GM10248 (cell line): ENCODE data around the gene MSL1.

Experiments used
- CTCF ChIA-PET: fragments of 300-600 bp; sonication (Branson Sonifier 250); formaldehyde crosslinking; extraction: SDS; loops from one replicate; lab custom pipeline; 2021; ENCODE audit warnings: antibody characterized with exemption; lab: Yijun Ruan, JAX
- POLR2A ChIA-PET: fragments of 350-650 bp; sonication (Branson Sonifier 250); formaldehyde crosslinking; extraction: SDS; loops from one replicate; lab custom pipeline; 2020; ENCODE audit warnings: antibody characterized with exemption; lab: Yijun Ruan, JAX
- DNase-seq: peaks from one replicate; pipeline ENCODE4 v3.0.0; 2012; ENCODE audit errors: extremely low spot score
- CTCF ChIP-seq: IDR thresholded peaks from 2 replicates; pipeline ENCODE4 v1.5.1; 2012; ENCODE audit warnings: mild to moderate bottlenecking, low read depth; ENCODE audit errors: extremely low read depth, missing control alignments, control extremely low read depth

Gene MSL1

GRCh38 chr17:40100419-40100668 is 21.4 kb upstream of the MSL1 start, which contains the start of gene NR1D1:
Gene NR1D1, minus strand, starts transcription at chr17:40100589. Its CDS starts 495 bp downstream, at chr17:40100094.
- POLR2A ChIA-PET = no interaction called here
- no peak for DNase-seq
- CTCF ChIA-PET = interaction anchor here (0.8 to 10.7 kb wide), 10 partner anchors 11 to 254 kb away, joined by 3 to 180 read pairs (median 6); no protein-coding TSS in a partner anchor
- TF ChIP-seq CTCF = no peak

GRCh38 chr17:40100669-40101366 is 21.0 kb upstream of the MSL1 start:
- POLR2A ChIA-PET = interaction anchor here (0.6 kb wide), 2 partner anchors 425 to 1191 kb away, joined by 3 to 4 read pairs; no protein-coding TSS in a partner anchor
- CTCF ChIA-PET = interaction anchor here (0.8 to 10.7 kb wide), 10 partner anchors 11 to 254 kb away, joined by 3 to 180 read pairs (median 6); no protein-coding TSS in a partner anchor
- DNase-seq = peak; percentile 80
- TF ChIP-seq CTCF = no peak

GRCh38 chr17:40101367-40102210 is 20.2 kb upstream of the MSL1 start:
- ChIA-PET CTCF (interaction anchor here (1.0 to 10.7 kb wide), 8 partner anchors 10 to 95 kb away, joined by 3 to 180 read pairs (median 7); no protein-coding TSS in a partner anchor), POLR2A (interaction anchor here (0.6 kb wide), 1 partner anchor 424 kb away, joined by 3 read pairs; no protein-coding TSS in a partner anchor)
- DNase-seq = no peak
- TF ChIP-seq CTCF = no peak

GRCh38 chr17:40103071-40103661 is 18.6 kb upstream of the MSL1 start:
- ChIA-PET CTCF (interaction anchor here (0.6 to 10.7 kb wide), 9 partner anchors 9 to 76 kb away, joined by 3 to 180 read pairs (median 4); partner anchors contain the start of gene MED24), POLR2A (interaction anchor here (1.0 kb wide), 1 partner anchor 9 kb away, joined by 3 read pairs; no protein-coding TSS in a partner anchor)
- TF ChIP-seq CTCF = no peak
- no peak for DNase-seq

GRCh38 chr17:40103688-40104087 is 18.1 kb upstream of the MSL1 start:
- no peak for DNase-seq
- ChIA-PET CTCF (interaction anchor here (1.1 to 10.7 kb wide), 6 partner anchors 8 to 50 kb away, joined by 3 to 180 read pairs (median 5); partner anchors contain the start of gene MED24), POLR2A (interaction anchor here (1.0 kb wide), 1 partner anchor 9 kb away, joined by 3 read pairs; no protein-coding TSS in a partner anchor)
- no peak for TF ChIP-seq CTCF
